ENCODE results near the gene SDK1.

SDK1 gene

DNA sequence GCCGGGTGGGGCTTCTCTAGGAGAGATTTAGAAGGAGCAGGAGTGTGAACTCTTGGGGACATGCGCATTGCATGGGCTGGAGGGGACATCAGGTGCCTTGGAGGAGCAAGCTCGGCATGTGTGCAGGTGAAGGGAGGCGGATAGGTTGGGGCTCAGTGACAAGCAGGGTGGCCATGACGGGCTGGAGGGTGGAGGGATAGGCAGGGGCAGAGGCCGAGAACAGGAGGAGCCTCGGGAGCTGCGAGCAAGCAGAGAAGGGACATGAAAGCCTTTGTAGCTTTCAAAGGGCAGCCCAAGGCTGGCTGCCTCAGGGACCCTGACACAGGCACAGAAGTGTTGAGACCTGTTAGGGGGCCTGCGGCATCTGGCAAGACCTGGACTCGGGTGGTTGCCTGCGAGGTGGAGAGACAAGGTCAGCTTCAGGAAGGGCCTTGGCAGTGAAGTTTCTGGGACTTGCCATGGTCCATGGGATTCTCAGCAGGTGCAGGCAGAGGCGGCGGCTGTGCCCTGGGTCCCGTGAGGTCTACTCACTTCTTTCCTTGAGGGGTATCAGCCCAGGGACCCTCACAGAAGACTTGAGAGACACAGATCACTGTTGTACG is 664.8 kb downstream of the SDK1 start:
- in situ Hi-C loops (cut with HindIII; ENCODE audit: low sequenced_read_pairs), result no loop called here

DNA sequence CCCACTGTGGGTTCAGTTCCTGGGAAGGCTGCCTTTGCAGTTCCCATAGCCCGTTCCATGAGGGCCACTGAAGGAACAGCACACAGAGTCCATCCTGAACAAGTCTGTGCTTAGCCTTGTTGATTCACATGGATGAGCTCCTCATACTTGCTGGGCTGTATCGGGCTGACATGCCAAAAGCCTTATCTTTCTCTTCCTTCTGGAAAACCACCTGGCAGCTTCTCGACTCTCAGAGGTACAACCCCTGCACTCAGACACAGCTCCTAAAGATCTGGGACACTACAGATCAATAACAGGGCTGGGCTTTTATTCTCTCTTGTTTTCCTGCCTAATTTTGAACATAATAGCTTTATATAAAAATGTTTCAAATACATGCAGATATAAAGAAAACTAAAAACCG is 667.2 kb downstream of the SDK1 start:
- in situ Hi-C loops (cut with HindIII; ENCODE audit: low sequenced_read_pairs), result no loop called here

GRCh38 chr7:3969286-3969685 is 668.2 kb downstream of the SDK1 start:
- in situ Hi-C loops (cut with HindIII; ENCODE audit: low sequenced_read_pairs), result no loop called here

GRCh38 chr7:3971323-3971722 is 670.3 kb downstream of the SDK1 start:
- in situ Hi-C loops (cut with HindIII; ENCODE audit: low sequenced_read_pairs), result no loop called here

DNA sequence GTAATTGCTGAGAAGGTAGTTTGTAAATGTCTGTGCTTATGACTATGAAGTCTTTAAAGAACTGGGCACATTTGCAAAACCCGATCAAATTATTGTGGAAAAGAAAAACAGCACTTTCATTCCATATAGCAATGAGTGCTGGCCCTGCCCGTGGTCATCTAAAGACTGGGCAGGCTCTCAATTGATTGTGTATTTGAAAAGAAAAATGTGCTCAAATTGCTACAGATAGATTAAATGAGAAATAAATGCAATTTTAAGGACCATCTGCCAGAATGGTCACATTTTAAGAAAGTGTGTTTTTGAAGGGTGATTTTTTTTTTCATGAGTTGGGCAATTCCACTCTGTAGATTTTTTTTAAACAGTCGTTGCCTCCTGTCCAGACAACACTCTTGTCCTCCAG is 672.2 kb downstream of the SDK1 start:
- in situ Hi-C loops (cut with HindIII; ENCODE audit: low sequenced_read_pairs), result no loop called here

DNA sequence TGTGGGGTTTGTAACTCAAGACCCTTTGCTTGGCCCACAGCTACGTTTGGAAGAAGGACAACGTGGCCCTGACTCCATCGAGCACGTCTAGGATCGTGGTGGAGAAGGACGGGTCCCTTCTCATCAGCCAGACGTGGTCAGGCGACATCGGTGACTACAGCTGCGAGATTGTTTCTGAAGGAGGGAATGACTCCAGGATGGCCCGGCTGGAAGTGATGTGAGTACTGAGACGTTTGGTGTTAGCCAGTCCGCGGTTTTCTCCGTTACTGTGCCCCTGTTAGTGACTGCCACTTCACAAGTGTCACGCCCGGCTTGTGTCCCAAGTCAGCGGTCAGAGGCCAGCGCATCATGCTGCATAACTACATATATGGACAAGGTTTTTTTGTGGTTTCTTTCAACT is 673.3 kb downstream of the SDK1 start:
- in situ Hi-C loops (cut with HindIII; ENCODE audit: low sequenced_read_pairs), result no loop called here

DNA sequence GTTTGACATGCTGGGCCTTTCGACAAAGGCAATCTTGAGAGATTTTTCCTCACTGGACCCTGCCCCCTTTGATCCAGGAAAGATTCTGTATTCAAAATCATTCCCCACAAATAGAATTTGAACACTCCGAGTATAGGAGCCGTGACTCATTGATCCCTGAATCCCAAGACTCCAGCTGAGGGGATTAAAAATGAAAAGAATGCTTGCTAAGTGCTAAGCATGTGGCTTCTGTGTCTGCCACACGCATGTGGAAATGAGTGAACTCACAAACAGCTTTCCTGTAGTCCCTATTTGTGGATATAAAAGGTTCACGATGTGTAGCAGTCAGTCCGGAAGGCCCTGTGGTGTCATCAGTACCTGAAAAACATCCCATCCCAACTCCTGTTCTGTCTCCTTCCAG is 674.3 kb downstream of the SDK1 start:
- in situ Hi-C loops (cut with HindIII; ENCODE audit: low sequenced_read_pairs), result no loop called here

GRCh38 chr7:3977391-3977790 is 676.3 kb downstream of the SDK1 start:
- in situ Hi-C loops (cut with HindIII; ENCODE audit: low sequenced_read_pairs), result no loop called here

- in situ Hi-C loops (cut with HindIII; ENCODE audit: low sequenced_read_pairs), result no loop called here
These were observed 677.8 kb downstream of the SDK1 start for GRCh38 chr7:3978839-3979238.

DNA sequence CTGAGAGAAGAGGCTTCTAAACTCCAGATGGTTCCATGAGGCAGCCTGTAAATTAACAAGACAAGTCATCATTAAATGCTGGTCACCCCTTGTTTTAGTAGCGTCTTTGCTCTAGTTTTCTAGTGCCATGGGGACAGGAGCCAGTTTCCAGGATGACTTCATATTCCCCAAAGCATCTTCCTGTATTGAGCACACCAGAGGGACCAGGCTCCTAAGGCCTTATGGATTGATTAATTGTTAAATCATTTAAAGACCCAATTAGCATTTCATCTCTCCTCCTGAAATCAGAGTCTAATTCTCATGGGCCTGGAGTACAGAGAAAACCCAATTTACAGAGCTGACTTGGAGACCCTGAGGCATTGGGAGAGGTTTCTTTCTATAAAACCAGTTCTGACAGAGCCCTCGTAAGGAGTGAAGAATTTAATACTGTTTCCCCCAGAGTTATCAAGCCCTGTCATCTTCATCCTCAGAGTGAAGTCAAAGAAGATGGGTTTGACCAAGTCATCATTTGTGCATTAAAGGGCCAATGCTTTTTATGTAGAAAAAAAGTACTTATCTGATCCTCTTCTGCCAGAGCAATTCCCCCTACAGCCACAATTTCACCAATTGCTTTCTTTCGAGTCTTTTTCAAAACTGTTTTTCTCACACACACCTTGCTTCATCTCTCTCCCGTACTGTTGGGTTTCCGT is 678.7 kb downstream of the SDK1 start:
- in situ Hi-C loops (cut with HindIII; ENCODE audit: low sequenced_read_pairs), result no loop called here

DNA sequence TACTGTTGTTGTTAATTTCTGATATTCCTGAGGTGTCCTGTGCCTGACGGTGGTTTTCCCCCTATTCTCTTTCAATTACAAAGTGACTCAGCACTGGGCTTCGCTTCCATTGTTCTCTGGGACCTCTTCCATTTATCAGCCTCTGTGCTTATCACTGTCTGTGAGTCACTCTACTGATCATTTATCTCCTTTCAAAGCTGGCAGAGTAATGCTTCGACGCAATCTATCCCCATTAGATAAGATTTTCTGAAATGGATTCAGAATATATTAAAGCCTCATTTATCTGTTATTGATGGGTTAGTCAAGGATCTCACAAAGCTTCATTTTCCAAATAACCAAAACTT is 679.2 kb downstream of the SDK1 start:
- in situ Hi-C loops (cut with HindIII; ENCODE audit: low sequenced_read_pairs), result no loop called here

DNA sequence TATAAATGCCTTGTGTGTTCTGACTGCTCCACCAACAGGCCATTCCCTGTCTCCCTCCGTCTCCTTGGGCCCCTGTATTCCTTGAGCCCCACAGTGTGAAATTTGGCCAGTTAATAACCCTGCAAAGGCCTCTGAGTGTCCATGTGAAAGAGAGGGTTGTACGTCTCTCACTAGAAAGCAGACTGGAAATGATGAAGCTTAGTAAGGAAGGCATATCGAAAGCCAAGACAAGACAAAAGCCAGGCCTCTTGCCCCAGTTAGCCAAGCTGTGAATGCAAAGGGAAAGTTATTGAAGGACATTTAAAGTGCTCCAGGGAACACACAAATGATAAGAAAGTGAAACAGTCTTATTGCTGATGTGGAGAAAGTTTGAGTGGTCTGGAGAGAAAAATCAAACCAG is 680.2 kb downstream of the SDK1 start:
- in situ Hi-C loops (cut with HindIII; ENCODE audit: low sequenced_read_pairs), result no loop called here

- in situ Hi-C loops (cut with HindIII; ENCODE audit: low sequenced_read_pairs), result no loop called here
These were observed 683.4 kb downstream of the SDK1 start for GRCh38 chr7:3984456-3984855.

GRCh38 chr7:3986927-3987326 is 685.9 kb downstream of the SDK1 start:
- in situ Hi-C loops (cut with HindIII; ENCODE audit: low sequenced_read_pairs), result no loop called here

- in situ Hi-C loops (cut with HindIII; ENCODE audit: low sequenced_read_pairs), result no loop called here
These were observed 686.4 kb downstream of the SDK1 start for GRCh38 chr7:3987426-3987927.

GRCh38 chr7:3989723-3990122 is 688.7 kb downstream of the SDK1 start:
- in situ Hi-C loops (cut with HindIII; ENCODE audit: low sequenced_read_pairs), result no loop called here

DNA sequence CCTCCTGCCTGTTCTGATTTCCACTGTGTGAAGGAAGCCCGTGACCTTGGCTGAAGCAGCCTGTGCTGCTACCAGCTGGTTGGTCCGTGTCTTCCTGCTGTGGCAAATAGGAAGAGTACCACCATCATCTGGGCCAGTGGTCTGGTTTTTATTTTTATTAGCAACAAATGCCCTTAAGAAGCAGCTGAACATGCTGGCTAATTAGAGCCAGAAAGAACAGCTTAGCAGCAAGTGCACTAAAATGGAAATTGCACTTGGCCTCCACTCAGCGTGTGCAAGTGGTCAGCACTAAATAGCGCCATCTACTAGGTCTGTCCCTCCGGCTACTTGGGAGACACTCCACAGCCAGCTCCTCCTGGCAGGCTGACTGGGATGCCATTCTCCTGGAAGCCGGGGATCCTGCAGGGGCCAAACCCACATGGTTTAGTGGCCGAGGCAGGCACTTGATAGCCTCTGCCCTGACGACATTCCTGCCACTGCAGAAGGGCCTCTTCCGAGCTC is 690.7 kb downstream of the SDK1 start:
- in situ Hi-C loops (cut with HindIII; ENCODE audit: low sequenced_read_pairs), result no loop called here

GRCh38 chr7:3992841-3993240 is 691.8 kb downstream of the SDK1 start:
- in situ Hi-C loops (cut with HindIII; ENCODE audit: low sequenced_read_pairs), result no loop called here

DNA sequence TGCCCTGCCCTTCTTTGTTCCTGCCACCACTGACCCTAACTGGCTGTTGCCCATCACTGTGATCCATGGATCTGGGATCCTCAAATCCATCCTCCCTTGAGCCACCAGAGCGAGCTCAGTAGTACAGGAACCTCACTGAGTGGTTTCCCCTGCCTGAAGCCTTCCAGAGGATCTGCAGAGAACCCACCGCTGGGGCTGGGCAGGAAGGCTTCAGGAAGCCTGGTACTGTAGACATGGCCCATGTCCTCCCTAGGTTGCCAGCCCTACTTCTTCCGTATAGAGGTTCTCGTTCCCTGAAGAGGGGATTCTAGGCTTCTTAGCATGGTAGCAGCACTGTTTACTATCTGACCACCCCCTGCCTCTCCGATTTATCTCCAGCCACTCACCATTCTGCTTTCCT is 693.7 kb downstream of the SDK1 start:
- in situ Hi-C loops (cut with HindIII; ENCODE audit: low sequenced_read_pairs), result no loop called here

DNA sequence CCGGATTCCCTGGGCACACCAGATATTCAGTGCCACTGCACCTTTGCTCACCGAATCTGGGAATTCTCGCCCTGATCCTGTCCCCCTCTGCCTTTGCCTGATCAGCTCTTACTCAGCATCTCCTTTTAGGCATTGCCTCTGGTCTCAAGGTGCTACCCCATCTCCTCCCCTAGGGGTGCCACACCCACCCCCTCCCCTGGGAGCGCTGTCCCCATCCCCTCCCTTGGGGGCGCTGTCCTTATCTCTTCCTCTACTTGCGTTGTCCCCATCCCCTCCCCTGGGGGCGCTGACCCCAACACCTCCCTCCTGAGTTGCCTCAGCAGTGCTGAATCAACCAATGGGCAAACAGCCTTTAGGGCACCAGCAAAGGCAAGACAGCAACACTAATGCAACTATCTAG is 694.1 kb downstream of the SDK1 start:
- in situ Hi-C loops (cut with HindIII; ENCODE audit: low sequenced_read_pairs), result no loop called here

DNA sequence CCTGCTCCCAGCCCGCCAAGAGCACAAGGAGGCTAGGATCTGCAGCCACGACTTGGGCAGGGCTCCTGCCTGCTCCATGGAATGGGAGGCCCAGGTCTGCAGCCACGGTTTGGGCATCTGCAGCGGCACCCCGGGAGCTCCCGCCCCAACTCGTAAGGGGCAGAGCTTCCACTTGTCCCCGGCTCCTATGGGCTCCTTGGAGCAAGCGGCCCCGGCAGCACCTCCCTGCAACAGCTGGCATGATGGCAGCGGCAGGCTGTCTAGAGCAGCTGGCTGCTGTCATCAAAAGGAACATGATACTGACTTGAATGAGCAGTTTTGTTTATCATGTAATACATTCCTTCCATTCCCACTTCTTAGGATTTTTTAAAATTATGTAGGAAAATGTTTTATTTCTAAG is 697.0 kb downstream of the SDK1 start:
- in situ Hi-C loops (cut with HindIII; ENCODE audit: low sequenced_read_pairs), result no loop called here

DNA sequence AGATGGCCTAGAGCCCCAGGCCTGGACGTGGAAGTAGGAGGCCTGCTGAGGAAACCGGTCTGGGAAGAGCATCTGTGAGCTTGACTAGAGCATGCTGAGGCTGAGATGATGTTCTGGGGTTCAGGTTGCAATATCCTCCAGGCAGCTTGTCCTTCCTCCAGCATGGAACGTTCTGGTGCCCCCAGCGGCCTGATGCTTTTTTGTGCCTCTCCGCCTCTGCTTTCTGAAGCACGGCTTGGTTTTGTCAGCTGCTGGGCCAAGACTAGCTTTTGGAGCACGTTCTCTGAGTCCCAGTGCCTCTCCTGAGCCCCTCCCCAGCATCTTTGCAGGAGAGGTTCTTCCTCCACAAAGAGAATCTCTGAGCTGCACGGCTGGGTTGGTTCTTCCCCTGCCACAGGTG is 699.1 kb downstream of the SDK1 start:
- in situ Hi-C loops (cut with HindIII; ENCODE audit: low sequenced_read_pairs), result no loop called here

- in situ Hi-C loops (cut with HindIII; ENCODE audit: low sequenced_read_pairs), result no loop called here
These were observed 699.9 kb downstream of the SDK1 start for GRCh38 chr7:4000934-4001333.

Measured in DLD1 (cell line).